GM18858 (cell line): ENCODE data around the gene TDRD9.

Experiments used
- ATAC-seq: cut with Tn5 transposase; IDR thresholded peaks from one replicate; pipeline ENCODE4 v1.9.1; 2021; ENCODE audit not compliant: unreplicated experiment

TDRD9 gene

GRCh38 chr14:104025534-104025933 is 97.3 kb downstream of the TDRD9 start:
- ATAC-seq: no peak

GRCh38 chr14:104026024-104026423 is 97.8 kb downstream of the TDRD9 start:
- ATAC-seq: no peak

- ATAC-seq: no peak
These were observed 102.7 kb downstream of the TDRD9 start for GRCh38 chr14:104030958-104031357.

- ATAC-seq: no peak
These were observed 103.1 kb downstream of the TDRD9 start for GRCh38 chr14:104031384-104031783.

- ATAC-seq: no peak
These were observed 106.9 kb downstream of the TDRD9 start for GRCh38 chr14:104034976-104035699.

- ATAC-seq: no peak
These were observed 108.0 kb downstream of the TDRD9 start for GRCh38 chr14:104036212-104036611.

GRCh38 chr14:104037074-104037473 is 108.8 kb downstream of the TDRD9 start:
- no peak for ATAC-seq

GRCh38 chr14:104037903-104038302 is 109.6 kb downstream of the TDRD9 start:
- no peak for ATAC-seq

GRCh38 chr14:104039214-104039613 is 111.0 kb downstream of the TDRD9 start:
- ATAC-seq: no peak

GRCh38 chr14:104040539-104040938 is 112.3 kb downstream of the TDRD9 start:
- no peak for ATAC-seq

- no peak for ATAC-seq
These were observed 113.3 kb downstream of the TDRD9 start for GRCh38 chr14:104041430-104042104.

- no peak for ATAC-seq
These were observed 115.8 kb downstream of the TDRD9 start for GRCh38 chr14:104044016-104044415.

- ATAC-seq: no peak
These were observed 119.5 kb downstream of the TDRD9 start for GRCh38 chr14:104047761-104048160.

- ATAC-seq: no peak
These were observed 120.7 kb downstream of the TDRD9 start for GRCh38 chr14:104048758-104049507.

GRCh38 chr14:104049576-104050240 is 121.5 kb downstream of the TDRD9 start:
- ATAC-seq: no peak

GRCh38 chr14:104051092-104051813 is 123.0 kb downstream of the TDRD9 start:
- ATAC-seq: no peak

GRCh38 chr14:104054222-104054905 is 126.1 kb downstream of the TDRD9 start:
- ATAC-seq: no peak

GRCh38 chr14:104062281-104062680 is 134.0 kb downstream of the TDRD9 start:
- no peak for ATAC-seq

- no peak for ATAC-seq
These were observed 135.7 kb downstream of the TDRD9 start for GRCh38 chr14:104064003-104064402.

GRCh38 chr14:104066279-104066678 is 138.0 kb downstream of the TDRD9 start:
- no peak for ATAC-seq
